ENCODE results near the gene SMIM29.

SMIM29 gene

DNA sequence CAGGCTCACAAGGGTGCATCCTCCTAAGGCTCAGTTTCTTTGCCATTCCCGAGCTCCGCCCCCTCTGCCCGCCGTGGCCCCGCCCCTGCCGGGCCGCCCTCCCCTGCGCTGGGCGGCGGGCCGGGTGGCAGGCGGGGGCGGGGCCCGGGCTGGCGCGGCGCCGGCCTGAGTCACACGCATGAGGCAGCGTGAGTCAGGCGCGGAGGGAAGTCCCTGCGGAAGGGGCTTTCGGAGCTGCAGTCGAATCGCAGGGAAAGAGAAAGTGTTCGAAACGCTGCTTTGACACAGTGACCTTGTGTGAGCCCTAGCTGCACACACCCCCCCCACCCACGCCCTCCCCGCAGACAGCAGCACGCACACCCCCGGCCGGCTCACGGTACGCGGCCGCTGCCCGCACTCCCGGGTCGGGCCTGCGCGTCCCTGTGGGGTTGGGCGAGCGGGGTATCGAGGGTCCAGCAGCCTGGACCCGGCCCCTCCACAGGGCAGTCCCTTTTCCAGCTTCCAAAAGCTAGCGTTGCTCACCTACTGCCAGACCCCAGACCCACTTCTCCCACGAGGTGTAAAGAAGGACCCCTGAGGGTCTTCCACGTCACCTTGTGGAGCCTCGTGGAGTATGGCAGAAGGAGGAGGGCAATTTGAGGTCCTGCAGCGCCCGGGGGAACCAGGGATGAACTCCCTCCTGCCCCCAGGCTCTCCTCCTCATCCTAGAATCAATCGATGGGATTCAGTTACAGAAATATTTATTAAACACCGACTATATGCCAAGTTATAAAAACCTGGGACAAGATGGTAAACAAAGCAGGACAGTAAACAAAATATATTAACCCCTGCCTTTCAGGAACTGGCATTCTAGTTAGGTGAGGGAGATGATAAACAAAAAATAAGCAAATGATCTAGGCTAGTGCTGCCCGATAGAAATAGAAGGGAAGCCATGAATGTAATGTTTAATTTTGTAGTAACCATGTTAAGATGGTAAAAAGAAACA is 24.6 kb downstream of the SMIM29 start:
- peak; percentile 90 to 96 (median 94) for DNase-seq

DNA sequence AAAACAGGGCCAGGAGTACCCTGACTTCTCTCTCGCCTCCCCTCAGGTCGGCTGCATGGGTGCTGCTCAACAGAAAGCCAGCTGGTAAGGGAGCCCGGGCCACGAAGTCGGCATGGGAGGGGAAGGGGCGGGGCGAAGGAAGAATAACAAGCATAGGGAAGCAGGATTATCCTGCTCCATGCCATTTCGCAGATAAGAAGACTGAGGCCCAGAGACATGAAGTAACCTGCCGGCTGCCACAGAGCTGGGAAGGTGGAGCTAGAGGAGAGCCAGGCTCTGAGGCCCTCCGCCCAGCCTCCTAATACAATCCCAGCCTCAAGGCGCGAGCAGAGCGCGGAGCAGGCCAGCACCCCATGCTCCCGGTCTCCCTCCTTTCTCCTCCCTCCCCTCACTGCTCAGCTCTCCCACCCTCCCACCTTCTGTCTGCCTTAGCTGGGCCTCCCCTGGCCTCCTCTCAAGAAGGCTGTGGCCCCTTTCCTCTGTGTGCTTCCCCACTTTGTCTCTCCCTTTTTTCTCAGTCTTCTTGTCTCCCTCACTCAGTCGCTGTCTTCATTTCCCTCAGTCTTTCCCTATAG is 25.3 kb downstream of the SMIM29 start:
- DNase-seq: no peak

DNA sequence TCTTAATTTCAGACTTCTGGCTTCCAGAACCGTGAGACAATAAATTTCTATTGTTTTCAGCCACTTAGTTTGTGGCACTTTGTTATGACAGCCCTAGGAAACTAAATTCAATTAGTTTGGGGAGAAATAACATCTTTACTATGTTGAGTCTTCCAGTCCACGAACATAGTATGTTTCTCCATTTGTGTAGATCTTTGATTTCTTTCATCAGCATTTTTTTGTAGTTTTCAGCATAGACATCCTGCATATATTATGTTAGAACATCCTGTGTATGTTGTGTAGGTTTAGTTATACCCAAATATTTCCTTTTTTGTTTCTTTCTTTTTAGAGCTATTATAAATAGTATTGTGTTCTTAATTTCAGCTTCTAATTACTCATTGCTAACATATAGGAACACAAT is 30.1 kb downstream of the SMIM29 start:
- no peak for DNase-seq

DNA sequence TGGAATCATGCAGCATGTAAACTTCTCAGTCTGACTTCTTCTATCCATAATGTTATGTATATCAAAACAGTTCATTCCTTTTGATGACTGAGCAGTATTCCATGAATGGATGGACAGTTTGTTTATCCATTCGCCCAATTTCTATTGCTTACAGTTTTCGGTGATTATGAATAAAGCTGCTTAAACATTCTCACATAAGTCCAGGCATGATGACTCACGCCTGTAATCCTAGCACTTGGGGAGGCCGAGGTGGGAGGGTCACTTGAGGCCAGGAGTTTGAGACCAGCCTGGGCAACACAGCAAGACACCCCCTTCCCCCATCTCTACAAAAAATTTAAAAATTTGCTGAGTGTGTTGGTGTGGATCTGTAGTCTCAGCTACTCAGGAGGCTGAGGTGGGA is 35.0 kb downstream of the SMIM29 start:
- no peak for DNase-seq

DNA sequence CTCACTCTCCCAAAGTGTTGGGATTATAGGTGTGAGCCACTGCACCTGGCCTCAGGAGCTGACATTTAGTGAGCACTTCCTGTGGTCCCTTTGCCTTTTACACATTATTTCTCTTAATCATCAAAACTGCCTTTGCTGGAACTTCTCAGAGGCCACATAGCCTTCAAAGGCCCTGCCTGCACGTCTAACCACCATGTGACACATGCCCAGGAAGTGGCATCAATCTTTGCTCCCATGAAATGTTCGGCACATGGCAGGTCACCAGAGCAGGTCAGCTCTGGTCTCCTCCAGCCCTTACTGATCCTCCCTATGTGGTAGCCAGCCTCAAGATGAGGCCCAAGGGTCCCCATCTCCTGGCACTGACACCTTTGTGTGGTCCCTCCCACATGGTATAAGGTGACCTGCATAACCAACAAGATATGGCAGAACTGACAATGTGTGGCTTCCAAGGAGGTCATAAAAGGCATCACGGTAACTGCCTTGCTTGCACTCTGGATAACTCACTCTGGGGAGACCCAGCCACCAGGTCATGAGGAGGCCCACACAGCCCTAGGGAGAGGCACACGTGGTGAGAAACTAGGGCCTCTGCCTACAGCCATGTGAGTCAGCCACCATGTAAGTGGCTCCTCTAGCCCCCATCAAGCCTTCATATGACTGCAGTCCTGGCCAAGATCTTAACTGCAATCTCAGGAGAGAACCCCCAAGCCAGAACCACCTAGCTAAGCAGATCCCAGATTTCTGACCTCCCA is 40.9 kb downstream of the SMIM29 start:
- no peak for DNase-seq

DNA sequence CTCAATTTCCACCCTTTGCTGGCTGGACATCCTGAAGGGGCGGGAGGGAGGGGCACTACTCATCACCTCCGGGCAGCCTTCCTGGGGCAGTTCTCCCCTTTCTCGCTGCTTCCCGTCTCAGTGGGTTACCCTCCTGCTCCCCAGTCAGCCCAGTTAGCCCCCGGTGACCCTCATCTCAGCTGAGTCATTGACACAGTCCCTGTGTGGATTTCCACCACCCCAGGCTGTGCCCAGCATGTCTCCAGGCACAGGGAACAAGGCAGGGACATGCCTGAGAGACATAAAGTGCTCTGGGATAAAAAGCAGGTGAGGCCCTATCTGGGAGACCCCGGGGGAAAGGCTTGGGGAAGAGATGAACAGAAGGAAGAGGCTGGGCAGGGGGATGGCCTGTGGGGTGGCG is 42.1 kb downstream of the SMIM29 start:
- DNase-seq: no peak

DNA sequence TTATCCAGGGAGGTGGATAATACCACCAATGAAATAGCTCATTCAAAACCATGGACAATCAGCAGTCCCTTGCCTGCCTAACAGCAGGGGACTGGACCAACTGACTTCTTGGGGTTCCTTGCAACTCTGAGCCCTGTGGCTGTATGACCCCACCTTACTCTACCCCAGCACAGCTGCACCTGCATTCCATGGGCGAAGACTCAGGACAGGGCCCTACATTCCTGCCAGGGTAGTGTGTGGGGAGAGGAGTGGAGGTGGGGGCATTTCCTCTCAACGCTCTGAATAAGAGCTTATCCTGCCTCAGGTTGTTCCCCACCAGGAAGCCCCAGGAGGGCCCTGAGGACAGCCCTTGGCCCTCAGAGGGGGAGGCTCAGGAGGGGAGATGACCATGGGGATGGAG is 42.9 kb downstream of the SMIM29 start:
- no peak for DNase-seq

DNA sequence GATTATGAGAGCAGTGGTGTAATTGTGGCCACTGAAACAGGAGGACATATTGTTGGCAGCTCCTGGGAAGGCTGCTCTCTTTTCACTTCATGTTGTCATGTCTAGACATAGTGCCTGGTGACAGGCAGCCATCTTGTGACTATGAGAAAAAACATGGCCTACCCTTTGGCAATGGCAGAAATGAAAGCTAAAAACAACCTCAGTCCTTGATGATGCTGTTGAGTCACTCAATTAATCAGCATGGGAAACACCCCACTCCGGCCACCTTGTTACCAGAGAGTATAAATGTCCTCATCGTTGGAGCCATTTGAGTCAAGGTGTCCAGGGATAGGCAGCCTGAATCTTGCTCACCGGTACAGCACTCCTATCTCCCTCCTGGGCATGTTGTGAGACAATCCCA is 43.3 kb downstream of the SMIM29 start:
- no peak for DNase-seq

DNA sequence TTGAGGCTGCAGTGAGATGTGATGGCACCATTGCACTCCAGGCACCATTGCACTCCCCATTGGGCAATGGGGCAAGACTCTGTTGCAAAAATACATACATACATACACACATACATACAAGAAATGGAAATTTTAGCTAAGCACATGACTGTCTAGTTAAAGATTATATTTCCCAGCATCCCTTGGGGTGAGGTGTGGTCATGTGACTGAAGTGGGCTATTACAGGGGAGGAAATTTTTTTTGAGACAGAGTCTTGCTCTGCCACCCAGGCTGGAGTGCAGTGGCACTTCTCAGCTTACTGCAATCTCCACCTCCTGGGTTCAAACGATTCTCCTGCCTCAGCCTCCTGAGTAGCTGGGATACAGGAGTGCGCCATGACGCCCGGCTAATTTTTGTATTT is 44.1 kb downstream of the SMIM29 start:
- DNase-seq: no peak

DNA sequence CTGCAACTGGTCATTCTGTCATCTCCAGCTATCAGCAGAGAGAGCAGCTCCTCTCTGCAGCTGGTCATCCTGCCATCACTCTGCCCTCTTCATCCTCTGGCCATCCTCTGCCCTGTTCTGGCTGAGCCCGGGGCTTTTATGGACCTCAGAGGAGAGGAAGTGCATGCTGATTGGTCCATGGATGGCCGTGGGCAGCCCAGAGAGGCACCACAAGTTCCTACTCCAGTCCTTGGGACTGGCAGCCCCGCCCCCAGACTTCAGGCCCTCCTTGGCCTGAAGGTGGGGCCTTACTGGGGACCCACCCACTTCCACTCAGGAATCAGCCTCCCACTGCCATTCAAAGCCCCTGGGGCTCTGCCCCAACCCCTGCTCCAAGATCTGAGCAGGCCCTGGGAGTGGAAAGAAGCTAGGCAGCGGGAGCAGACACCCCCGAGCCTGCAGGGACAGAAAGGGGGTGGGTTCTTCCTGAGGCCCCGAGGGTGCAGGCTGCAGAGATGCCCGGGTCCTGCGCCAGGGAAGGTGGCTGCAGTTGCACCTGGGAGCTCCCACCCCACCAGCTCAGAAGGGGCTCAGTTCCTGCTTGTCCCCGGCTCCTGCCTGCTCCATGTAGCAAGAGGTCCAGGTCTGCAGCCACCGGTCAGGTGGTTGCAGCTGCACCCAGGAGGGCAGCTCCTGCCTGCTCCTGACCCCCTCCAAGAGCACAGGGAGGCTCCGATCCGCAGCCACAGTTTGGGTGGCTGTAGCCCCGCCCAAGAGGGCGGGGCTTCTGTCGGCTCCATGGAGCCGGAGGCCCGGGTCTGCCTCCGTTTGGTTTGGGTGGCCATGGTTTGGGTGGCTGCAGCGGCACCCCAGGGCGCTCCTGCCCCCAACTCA is 46.2 kb downstream of the SMIM29 start:
- DNase-seq: no peak

DNA sequence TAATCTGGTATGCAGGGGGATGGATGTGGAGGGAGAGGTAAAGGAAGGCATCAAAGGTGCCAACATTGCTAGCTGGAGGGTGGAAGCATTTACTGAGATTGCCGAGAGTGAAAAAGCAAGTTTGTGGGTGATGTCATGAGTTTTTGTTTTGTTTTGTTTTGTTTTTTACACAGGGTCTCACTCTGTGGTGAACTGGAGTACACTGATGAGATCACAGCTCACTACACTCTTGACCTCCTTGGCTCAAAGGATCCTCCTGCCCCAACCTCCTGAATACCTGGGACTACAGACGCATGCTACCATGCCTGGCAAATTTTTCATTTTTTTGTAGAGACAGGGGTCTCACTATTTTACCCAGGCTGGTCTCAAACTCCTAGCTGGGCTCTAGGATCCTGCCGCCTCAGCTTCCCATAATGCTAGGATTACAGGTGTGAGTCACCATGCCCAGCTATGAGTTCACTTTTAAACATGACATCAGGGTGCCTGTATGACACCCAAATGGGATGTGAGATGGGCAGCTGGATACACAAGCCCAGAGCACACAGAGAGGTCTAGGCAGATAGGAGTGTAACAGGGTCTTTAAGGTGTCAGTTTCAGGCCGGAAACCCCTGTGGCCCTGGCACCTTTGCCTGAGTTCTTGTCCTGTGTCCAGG is 47.2 kb downstream of the SMIM29 start:
- no peak for DNase-seq

DNA sequence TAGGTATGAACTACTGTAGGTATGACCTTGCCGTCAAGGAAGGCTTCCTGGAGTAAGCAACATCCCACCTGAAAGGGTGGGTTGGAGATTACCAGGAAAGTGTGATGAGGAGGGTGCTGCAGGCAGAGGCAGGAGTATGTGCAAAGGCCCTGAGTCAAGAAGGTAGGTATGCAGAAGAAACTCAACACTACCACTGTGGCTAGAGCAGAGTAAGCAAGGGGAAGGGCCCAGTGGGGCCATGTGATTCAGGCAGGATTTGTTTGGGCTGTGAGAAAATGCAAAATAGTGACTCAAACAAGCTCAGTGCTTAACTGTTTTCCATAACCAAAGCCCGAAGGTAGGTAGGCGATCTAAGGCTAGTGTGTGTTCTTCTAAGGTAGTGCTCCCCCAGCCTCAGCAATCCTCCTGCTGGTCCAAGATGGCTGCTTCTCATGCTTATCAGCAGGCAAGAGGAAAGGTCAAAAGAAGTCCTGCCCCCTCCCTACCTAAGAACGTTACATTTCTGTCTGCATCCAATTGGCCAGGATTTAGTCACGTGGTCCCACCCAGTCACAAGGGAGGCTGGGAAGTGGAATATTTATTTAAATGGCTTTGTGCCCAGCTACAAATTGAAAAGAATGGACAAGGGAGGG is 48.4 kb downstream of the SMIM29 start:
- DNase-seq: no peak

DNA sequence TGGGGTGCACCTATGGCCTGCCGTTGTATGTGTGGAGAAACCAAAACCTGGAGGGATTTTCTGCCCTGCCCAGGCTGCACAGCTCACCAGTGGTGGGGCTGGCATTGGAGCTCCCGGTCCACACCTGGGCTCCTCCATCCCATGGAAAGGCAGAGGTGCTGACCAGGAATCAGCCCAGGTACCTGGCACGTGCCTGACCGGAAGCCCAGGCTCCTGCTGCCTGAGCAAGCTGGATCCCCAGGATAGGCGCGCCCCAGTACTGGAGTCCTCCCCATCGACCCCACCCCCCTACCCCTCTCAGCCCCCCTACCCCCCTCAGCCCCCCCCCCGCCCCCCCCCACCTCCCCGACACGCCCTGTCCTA is 52.0 kb downstream of the SMIM29 start:
- DNase-seq: no peak
